ENCODE measurements around the gene IQSEC2.

GRCh38 chrX:53320543-53321229, 39.3 kb upstream of the IQSEC2 start:
- TF ChIP-seq, protein P1, sequence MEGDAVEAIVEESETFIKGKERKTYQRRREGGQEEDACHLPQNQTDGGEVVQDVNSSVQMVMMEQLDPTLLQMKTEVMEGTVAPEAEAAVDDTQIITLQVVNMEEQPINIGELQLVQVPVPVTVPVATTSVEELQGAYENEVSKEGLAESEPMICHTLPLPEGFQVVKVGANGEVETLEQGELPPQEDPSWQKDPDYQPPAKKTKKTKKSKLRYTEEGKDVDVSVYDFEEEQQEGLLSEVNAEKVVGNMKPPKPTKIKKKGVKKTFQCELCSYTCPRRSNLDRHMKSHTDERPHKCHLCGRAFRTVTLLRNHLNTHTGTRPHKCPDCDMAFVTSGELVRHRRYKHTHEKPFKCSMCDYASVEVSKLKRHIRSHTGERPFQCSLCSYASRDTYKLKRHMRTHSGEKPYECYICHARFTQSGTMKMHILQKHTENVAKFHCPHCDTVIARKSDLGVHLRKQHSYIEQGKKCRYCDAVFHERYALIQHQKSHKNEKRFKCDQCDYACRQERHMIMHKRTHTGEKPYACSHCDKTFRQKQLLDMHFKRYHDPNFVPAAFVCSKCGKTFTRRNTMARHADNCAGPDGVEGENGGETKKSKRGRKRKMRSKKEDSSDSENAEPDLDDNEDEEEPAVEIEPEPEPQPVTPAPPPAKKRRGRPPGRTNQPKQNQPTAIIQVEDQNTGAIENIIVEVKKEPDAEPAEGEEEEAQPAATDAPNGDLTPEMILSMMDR (IDR thresholded peaks at IDR 0.05 in 2 of 3, conservative IDR thresholded peaks at IDR 0.05 in 1 of 3; ENCODE audit: insufficient read depth in 2 of 3, low read depth in 1 of 3, low read length in 3 of 3): no peak
- TF ChIP-seq SIN3A (IDR thresholded peaks at IDR 0.05; ENCODE audit: borderline replicate concordance in 2 of 2, control insufficient read depth in 1 of 2, low read depth in 2 of 2, low read length in 2 of 2) (no peak), JUND (IDR thresholded peaks at IDR 0.05; ENCODE audit: borderline replicate concordance, low read depth, low read length) (no peak), JUND (tag; IDR thresholded peaks at IDR 0.05; ENCODE audit: borderline replicate concordance, low read depth, low read length) (no peak), MAFK (IDR thresholded peaks at IDR 0.05; ENCODE audit: low read length) (no peak), MTA1 (IDR thresholded peaks at IDR 0.05; ENCODE audit: borderline replicate concordance) (no peak)

Data from K562 (cell line).